ENCODE results near the gene MARK2.

Gene MARK2

DNA sequence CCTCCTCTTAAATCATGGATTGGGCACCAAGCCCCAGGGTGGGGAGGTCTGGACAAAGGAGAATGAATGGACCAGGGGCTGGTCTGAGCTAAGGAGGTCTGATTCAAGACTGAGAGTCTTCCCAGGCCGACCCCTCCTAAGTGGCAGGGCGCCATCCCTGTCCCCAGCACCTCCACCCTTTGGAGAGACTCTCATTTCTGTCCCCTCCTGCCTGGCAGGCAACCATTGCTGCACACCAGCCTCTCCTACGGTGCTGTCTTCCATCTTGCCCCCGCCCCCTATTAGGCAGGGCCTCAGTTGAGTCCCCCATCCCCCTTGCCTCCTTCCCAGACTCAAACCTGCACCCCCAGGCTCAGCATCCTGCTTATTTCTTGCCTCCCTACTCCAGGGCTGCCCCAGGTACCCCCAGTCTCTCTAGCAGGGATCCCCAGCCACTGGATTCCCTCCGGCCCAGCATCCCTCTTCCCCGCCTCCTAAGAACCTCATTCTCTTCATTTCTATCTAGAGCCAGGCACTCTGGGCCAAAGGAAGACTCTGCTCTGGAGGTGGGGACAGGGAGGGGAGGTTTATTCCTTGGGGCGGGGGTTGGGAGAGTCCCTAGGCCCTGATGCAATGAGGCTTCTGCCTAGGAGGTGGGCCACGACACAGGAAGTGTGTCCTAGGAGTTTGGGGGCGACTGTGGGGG lies 79.7 kb downstream of the MARK2 start:
- no peak for TF ChIP-seq POLR2AphosphoS5 (IDR thresholded peaks at IDR 0.05; ENCODE audit: low read depth, low read length)

DNA sequence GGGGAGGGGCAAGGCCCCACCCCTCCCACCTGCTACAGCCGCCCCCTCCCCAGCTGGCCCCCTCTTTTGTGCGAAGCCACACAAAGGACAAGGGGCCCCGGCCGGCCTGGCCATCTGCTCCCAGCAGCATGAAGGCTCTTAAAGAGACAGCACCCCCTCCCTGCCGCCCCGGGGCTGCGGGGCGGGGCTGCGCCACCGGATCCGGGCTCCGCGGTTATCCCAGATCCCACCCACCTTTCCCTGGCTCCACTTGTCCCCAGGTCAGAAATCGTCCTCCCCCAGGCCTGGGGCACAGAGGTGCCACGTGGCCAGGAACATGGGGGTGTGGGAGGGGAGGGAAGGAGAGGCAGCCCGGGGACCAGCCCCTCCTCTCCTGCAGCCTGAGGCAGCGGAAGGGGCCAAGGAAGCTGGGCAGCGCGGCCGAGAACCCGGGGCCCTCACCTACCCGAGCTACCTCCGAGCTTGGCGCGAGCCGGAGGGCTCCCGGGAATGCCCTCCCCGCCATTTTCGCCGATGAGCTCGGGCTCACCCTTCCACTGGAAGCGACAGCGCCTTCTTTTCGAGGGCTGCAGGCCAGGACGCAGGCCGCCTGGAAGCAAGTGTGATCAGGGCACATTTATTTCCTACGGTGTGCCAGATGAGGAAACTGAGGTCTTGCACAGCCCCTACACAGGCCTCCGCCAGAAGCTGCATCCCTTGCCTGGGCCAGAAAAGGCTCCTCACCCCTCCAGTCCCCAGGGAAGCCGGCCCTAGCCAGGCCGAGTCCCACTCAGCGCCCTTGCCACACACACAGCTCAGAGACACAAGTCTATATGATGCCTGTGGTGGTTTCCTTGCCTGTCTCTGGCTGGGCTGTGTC lies 80.6 kb downstream of the MARK2 start:
- no peak for TF ChIP-seq TAF1 (IDR thresholded peaks at IDR 0.05; ENCODE audit: borderline replicate concordance, insufficient read depth, low read length)
- TF ChIP-seq SIN3A (IDR thresholded peaks at IDR 0.05; ENCODE audit: borderline replicate concordance, insufficient read depth, low read length) = no peak
- TF ChIP-seq FOXP2 (optimal IDR thresholded peaks at IDR 0.05; ENCODE audit: borderline replicate concordance, extremely low read depth, extremely low read length, insufficient read depth) = no peak
- TF ChIP-seq, protein P1, sequence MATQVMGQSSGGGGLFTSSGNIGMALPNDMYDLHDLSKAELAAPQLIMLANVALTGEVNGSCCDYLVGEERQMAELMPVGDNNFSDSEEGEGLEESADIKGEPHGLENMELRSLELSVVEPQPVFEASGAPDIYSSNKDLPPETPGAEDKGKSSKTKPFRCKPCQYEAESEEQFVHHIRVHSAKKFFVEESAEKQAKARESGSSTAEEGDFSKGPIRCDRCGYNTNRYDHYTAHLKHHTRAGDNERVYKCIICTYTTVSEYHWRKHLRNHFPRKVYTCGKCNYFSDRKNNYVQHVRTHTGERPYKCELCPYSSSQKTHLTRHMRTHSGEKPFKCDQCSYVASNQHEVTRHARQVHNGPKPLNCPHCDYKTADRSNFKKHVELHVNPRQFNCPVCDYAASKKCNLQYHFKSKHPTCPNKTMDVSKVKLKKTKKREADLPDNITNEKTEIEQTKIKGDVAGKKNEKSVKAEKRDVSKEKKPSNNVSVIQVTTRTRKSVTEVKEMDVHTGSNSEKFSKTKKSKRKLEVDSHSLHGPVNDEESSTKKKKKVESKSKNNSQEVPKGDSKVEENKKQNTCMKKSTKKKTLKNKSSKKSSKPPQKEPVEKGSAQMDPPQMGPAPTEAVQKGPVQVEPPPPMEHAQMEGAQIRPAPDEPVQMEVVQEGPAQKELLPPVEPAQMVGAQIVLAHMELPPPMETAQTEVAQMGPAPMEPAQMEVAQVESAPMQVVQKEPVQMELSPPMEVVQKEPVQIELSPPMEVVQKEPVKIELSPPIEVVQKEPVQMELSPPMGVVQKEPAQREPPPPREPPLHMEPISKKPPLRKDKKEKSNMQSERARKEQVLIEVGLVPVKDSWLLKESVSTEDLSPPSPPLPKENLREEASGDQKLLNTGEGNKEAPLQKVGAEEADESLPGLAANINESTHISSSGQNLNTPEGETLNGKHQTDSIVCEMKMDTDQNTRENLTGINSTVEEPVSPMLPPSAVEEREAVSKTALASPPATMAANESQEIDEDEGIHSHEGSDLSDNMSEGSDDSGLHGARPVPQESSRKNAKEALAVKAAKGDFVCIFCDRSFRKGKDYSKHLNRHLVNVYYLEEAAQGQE (IDR thresholded peaks at IDR 0.05; ENCODE audit: insufficient read depth in 1 of 2, low read depth in 2 of 2, low read length in 2 of 2) = no peak
- no peak for TF ChIP-seq POLR2AphosphoS5 (IDR thresholded peaks at IDR 0.05; ENCODE audit: low read depth, low read length)

DNA sequence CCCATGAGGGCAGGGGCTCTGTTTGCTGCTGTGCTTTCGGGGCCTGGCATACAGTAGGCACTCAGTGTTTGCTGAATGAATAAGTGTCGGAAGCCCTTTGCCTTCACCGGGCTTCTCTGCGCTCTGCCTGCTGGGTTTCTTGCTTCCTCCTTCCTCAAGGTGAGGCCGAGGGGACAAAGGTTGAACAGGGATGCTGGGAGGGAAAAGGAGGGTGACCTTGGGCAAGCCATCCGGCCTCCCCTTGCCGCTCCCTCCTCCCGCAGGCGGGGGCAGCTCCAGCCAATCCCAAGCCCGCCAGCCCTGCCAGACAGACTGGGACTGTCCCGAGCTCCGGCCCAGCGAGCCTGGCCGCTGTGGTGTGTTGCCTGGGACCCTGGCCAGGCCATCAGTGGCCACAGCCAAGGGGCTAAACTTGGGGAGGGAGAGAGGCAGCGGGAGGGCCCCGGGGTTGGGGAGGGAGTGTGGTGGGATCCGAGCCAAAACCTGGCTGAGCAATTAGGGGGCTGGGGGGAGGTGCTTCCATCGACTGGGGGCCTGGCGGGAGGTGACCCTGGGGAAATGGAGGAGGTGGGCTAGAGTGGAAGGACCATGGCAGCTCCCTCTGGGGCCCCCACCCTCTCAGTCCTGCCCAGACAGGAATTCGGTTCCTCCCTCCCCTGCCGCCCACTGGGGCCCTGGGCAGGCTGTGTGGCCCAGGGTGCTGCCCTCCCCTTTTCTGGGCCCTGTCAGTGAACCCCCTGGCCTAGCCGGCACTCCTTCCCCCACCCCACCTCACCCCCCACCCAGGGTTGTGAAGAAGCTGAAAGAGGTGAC lies 81.4 kb downstream of the MARK2 start:
- no peak for TF ChIP-seq POLR2AphosphoS5 (IDR thresholded peaks at IDR 0.05; ENCODE audit: low read depth, low read length)
- no peak for TF ChIP-seq SIN3A (IDR thresholded peaks at IDR 0.05; ENCODE audit: borderline replicate concordance, insufficient read depth, low read length)
- no peak for TF ChIP-seq TAF1 (IDR thresholded peaks at IDR 0.05; ENCODE audit: borderline replicate concordance, insufficient read depth, low read length)
- no peak for TF ChIP-seq FOXP2 (optimal IDR thresholded peaks at IDR 0.05; ENCODE audit: borderline replicate concordance, extremely low read depth, extremely low read length, insufficient read depth)
- TF ChIP-seq, protein P1 (IDR thresholded peaks at IDR 0.05; ENCODE audit: insufficient read depth in 1 of 2, low read depth in 2 of 2, low read length in 2 of 2) = no peak

DNA sequence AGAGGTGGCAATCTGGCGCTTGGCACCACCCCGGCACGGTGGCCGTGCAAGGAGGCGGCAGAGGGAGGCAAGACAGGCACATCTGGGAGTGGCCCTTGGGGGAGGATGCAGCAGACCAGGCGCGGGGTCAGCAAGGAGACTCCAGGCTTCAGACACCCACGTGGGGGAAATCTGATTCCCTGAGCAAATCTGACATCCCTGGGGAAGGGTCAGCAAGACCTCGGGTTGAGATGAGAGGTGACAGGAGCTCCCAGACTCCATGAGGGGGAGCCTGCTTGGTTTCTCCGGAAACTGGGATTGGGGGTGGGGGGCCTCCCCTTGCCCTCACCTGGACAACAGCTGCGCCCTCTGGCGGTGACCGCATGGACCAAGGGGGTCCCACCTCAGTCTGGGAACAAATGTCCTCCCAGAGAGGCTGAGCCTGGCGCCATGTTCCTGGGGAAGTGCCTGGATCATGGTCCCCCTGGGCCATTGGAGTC lies 82.1 kb downstream of the MARK2 start:
- TF ChIP-seq, protein P1 (IDR thresholded peaks at IDR 0.05; ENCODE audit: insufficient read depth in 1 of 2, low read depth in 2 of 2, low read length in 2 of 2) = no peak
- TF ChIP-seq POLR2AphosphoS5 (IDR thresholded peaks at IDR 0.05; ENCODE audit: low read depth, low read length) = no peak

DNA sequence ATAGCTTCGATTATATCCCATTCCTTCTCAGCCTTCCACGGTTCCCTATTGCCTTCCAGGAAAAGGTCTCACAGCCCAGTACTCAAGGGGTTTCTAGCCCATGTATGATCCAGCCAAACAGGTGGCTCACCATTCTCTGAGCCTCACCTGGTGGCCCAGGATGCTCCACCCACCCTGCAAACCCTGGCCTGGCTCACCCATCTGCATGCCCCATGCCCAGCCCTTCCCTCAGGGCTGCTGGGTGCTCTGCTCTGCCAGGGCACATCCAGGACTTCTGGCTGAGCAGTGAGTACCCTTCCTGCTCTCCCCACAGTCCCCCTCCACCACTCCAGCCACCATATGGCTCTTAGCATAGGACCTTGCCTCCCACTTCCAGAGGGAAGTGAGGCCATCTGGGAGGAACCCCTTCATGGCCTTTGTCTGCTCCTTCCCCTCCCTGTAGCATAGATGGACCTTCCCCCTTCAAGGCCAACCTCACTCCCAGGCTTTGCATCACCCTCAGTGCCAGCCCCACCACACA lies 83.8 kb downstream of the MARK2 start:
- TF ChIP-seq TAF1 (IDR thresholded peaks at IDR 0.05; ENCODE audit: borderline replicate concordance, insufficient read depth, low read length) (no peak), SIN3A (IDR thresholded peaks at IDR 0.05; ENCODE audit: borderline replicate concordance, insufficient read depth, low read length) (no peak), POLR2AphosphoS5 (IDR thresholded peaks at IDR 0.05; ENCODE audit: low read depth, low read length) (no peak), FOXP2 (optimal IDR thresholded peaks at IDR 0.05; ENCODE audit: borderline replicate concordance, extremely low read depth, extremely low read length, insufficient read depth) (no peak)
- TF ChIP-seq, protein P1 (IDR thresholded peaks at IDR 0.05; ENCODE audit: insufficient read depth in 1 of 2, low read depth in 2 of 2, low read length in 2 of 2) = no peak
